HCT116 (cell line): ENCODE data around the gene PREB. TPM values are rescaled to one million over a fixed set of nuclear protein-coding genes. Genes with fewer than 3 reads are reported as not detected.

ENCODE experiments used
- ATAC-seq: fragments of 200-7000 bp; cut with Tn5 transposase; 2 replicates; pipeline ENCODE4 v1.9.1; 2020; ENCODE audit warnings: mild to moderate bottlenecking, moderate library complexity
- BruUV-seq: library from RNA; stranded (reverse); fragments of 400-500 nt; replicated peaks from 2 replicates; lab custom pipeline; 2021; lab: Mats Ljungman, UMichigan
- CTCF ChIA-PET: fragments of 300-600 bp; sonication (Branson Sonifier 250); formaldehyde crosslinking; loops from one replicate; lab custom pipeline; 2021; ENCODE audit warnings: antibody characterized with exemption; lab: Charles Lee
- POLR2A ChIA-PET: fragments of 300-600, 350-600 bp; sonication (Branson Sonifier 250); formaldehyde crosslinking; loops from one replicate; lab custom pipeline; 2021; ENCODE audit warnings: antibody characterized with exemption; lab: Charles Lee
- RAD21 ChIA-PET, 2 experiments: fragments of 300-600 bp; sonication (Branson Sonifier 250); formaldehyde crosslinking; loops; one replicate each; lab custom pipeline; 2023; ENCODE audit warnings: low total read pairs in 2 of 2; ENCODE audit not compliant: uncharacterized antibody in 2 of 2, unreplicated experiment in 2 of 2, low non-redundant PET in 1 of 2; lab: Charles Lee
- DNase-seq: peaks from one replicate; pipeline ENCODE4 v3.0.0-alpha.2; 2010; ENCODE audit warnings: low read depth, low spot score
- H2AFZ ChIP-seq: fragments of 200-600 bp; shearing (Covaris generic), sonication (generic); 2 replicates; pipeline ENCODE4 v1.6.1; 2017; ENCODE audit warnings: low read depth, mixed run types, mixed read lengths, antibody characterized with exemption, low read length; ENCODE audit not compliant: poor library complexity, severe bottlenecking
- H3K27ac ChIP-seq: 2 replicates; pipeline ENCODE4 v1.5.1; 2012; ENCODE audit warnings: low read depth, low read length
- H3K27me3 ChIP-seq: fragments of 200-600 bp; sonication (generic); 2 replicates; pipeline ENCODE4 v1.6.1; 2016; ENCODE audit warnings: mixed run types, low read length, mixed read lengths; ENCODE audit not compliant: insufficient read depth
- H3K36me3 ChIP-seq, 2 experiments: fragments of 200-500 bp in 1 of 2; fragments of 200-600 bp in 1 of 2; sonication (Bioruptor generic) in 1 of 2; sonication (generic) in 1 of 2; 2 replicates each; pipeline versions ENCODE4 v1.5.1 to v1.6.1; 2014 to 2016; ENCODE audit warnings: low read length in 2 of 2, inconsistent platforms in 1 of 2, mixed read lengths in 1 of 2, mixed run types in 1 of 2; ENCODE audit not compliant: insufficient read depth in 2 of 2, control insufficient read depth in 1 of 2
- H3K4me1 ChIP-seq, 2 experiments: fragments of 200-600 bp in 1 of 2; sonication (generic) in 1 of 2; 2 replicates each; pipeline versions ENCODE4 v1.5.1 to v1.6.1; 2012 to 2017; ENCODE audit warnings: low read length in 2 of 2, inconsistent platforms in 1 of 2, mild to moderate bottlenecking in 1 of 2, mixed read lengths in 1 of 2, mixed run types in 1 of 2, moderate library complexity in 1 of 2; ENCODE audit not compliant: insufficient read depth in 2 of 2, control insufficient read depth in 1 of 2
- H3K4me2 ChIP-seq: fragments of 200-600 bp; sonication (generic); 2 replicates; pipeline ENCODE4 v1.6.1; 2017; ENCODE audit warnings: mixed run types, low read length, mixed read lengths
- H3K4me3 ChIP-seq, 2 experiments: fragments of 200-600 bp in 1 of 2; sonication (generic) in 1 of 2; replicated peaks in 1 of 2; 2 replicates each; pipeline ENCODE4 v1.5.1; 2011 to 2016; ENCODE audit warnings: low read length in 2 of 2, control low read depth in 1 of 2, low read depth in 1 of 2, mild to moderate bottlenecking in 1 of 2, mixed read lengths in 1 of 2, mixed run types in 1 of 2
- H3K79me2 ChIP-seq: fragments of 200-600 bp; sonication (generic); 2 replicates; pipeline ENCODE4 v1.6.1; 2017; ENCODE audit warnings: mild to moderate bottlenecking, mixed run types, low read length, moderate library complexity, mixed read lengths; ENCODE audit not compliant: insufficient read depth
- H3K9ac ChIP-seq: fragments of 200-600 bp; sonication (generic); 2 replicates; pipeline ENCODE4 v1.6.1; 2016; ENCODE audit warnings: low read length, mixed read lengths
- H3K9me2 ChIP-seq: fragments of 200-600 bp; sonication (generic), shearing (Covaris generic); 2 replicates; pipeline ENCODE4 v1.6.1; 2017; ENCODE audit warnings: mixed run types, mild to moderate bottlenecking, moderate library complexity; ENCODE audit not compliant: insufficient read depth
- H3K9me3 ChIP-seq, 2 experiments: fragments of 200-500 bp in 1 of 2; fragments of 200-600 bp in 1 of 2; sonication (Bioruptor generic) in 1 of 2; sonication (generic) in 1 of 2; 2 replicates each; pipeline ENCODE4 v1.6.1; 2014 to 2017; ENCODE audit warnings: low read length in 2 of 2, mixed read lengths in 2 of 2, inconsistent platforms in 1 of 2, low read depth in 1 of 2, mild to moderate bottlenecking in 1 of 2, mixed run types in 1 of 2, moderate library complexity in 1 of 2; ENCODE audit not compliant: control insufficient read depth in 1 of 2, insufficient read depth in 1 of 2
- H4K20me1 ChIP-seq: fragments of 200-600 bp; sonication (generic), shearing (Covaris generic); 2 replicates; pipeline ENCODE4 v1.6.1; 2017; ENCODE audit warnings: mixed run types, mild to moderate bottlenecking, moderate library complexity; ENCODE audit not compliant: insufficient read depth
- POLR2AphosphoS5 ChIP-seq: IDR thresholded peaks from 2 replicates; pipeline ENCODE4 v1.6.1; 2011; ENCODE audit warnings: mild to moderate bottlenecking, low read depth, low read length, moderate library complexity
- intact Hi-C: fragments of 100-400 bp; cut with micrococcal nuclease; formaldehyde crosslinking; loops from 2 replicates; pipeline ENCODE4 v1.10.0; 2022
- total RNA-seq: library from RNA; stranded (reverse); gene quantifications from one replicate; pipeline ENCODE4 v1.2.1, GENCODE V29; 2021; ENCODE audit not compliant: unreplicated experiment
- TF ChIP-seq, protein P1 (sequence below), 3 experiments: fragments of 200-600 bp in 1 of 3; sonication (generic) in 1 of 3; IDR thresholded peaks in 2 of 3; conservative IDR thresholded peaks in 1 of 3; 2 replicates each; pipeline ENCODE4 v1.5.1; 2012 to 2017; ENCODE audit warnings: low read depth in 2 of 3, low read length in 2 of 3, antibody characterized with exemption in 1 of 3, borderline replicate concordance in 1 of 3, control low read depth in 1 of 3, mild to moderate bottlenecking in 1 of 3, mixed read lengths in 1 of 3, mixed run types in 1 of 3, moderate library complexity in 1 of 3; ENCODE audit not compliant: insufficient read depth in 1 of 3

PREB gene
- total RNA-seq, 1 experiment from 2014 or later, result 54.2 TPM

DNA sequence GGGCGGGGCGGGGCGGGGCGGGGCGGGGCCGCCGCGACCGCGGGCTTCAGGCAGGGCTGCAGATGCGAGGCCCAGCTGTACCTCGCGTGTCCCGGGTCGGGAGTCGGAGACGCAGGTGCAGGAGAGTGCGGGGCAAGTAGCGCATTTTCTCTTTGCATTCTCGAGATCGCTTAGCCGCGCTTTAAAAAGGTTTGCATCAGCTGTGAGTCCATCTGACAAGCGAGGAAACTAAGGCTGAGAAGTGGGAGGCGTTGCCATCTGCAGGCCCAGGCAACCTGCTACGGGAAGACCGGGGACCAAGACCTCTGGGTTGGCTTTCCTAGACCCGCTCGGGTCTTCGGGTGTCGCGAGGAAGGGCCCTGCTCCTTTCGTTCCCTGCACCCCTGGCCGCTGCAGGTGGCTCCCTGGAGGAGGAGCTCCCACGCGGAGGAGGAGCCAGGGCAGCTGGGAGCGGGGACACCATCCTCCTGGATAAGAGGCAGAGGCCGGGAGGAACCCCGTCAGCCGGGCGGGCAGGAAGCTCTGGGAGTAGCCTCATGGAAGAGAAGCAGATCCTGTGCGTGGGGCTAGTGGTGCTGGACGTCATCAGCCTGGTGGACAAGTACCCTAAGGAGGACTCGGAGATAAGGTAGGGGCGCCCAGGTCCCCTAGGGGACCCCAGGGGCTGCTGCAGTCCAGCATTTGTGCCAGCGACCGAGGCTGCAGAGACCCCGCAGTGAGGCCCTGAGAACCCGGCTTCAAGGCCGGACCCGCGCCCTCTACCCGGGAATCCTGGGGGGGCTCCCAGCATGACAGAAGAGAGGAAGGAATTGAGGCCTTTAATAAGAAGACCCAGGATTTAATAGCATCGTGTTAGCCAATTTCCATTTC, 47.5 kb downstream of the PREB start, which contains the start of gene KHK:
TSS of gene KHK (plus strand) at position 49 of the 870 bp plus-strand sequence. CDS start at position 537, 488 bp downstream.
- TF ChIP-seq, protein P1, sequence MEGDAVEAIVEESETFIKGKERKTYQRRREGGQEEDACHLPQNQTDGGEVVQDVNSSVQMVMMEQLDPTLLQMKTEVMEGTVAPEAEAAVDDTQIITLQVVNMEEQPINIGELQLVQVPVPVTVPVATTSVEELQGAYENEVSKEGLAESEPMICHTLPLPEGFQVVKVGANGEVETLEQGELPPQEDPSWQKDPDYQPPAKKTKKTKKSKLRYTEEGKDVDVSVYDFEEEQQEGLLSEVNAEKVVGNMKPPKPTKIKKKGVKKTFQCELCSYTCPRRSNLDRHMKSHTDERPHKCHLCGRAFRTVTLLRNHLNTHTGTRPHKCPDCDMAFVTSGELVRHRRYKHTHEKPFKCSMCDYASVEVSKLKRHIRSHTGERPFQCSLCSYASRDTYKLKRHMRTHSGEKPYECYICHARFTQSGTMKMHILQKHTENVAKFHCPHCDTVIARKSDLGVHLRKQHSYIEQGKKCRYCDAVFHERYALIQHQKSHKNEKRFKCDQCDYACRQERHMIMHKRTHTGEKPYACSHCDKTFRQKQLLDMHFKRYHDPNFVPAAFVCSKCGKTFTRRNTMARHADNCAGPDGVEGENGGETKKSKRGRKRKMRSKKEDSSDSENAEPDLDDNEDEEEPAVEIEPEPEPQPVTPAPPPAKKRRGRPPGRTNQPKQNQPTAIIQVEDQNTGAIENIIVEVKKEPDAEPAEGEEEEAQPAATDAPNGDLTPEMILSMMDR (IDR thresholded peaks at IDR 0.05 in 2 of 3, conservative IDR thresholded peaks at IDR 0.05 in 1 of 3; ENCODE audit: borderline replicate concordance in 1 of 3, insufficient read depth in 1 of 3, low read depth in 2 of 3, low read length in 2 of 3), result no peak
- 0 out of 2 replicates have a peak, but pooled peaks have one; percentile 0 for TF ChIP-seq POLR2AphosphoS5
- H3K36me3 ChIP-seq, result no peaks in the 10 kb centered on the region
- no peaks in the 10 kb centered on the region for H3K9me3 ChIP-seq
- peak within 1 kb of the TSS; percentile 77 for H3K27ac ChIP-seq
- BruUV-seq, result no TSS peak
- no peaks in the 10 kb centered on the region for H3K27me3 ChIP-seq
- no peak for DNase-seq
- H3K4me2 ChIP-seq, result peak within 1 kb of the TSS; percentile 98
- no peaks in the 10 kb centered on the region for H3K9me2 ChIP-seq
- POLR2A ChIA-PET, result interaction anchor here (0.7 to 1.0 kb wide), 2 partner anchors 20 to 36 kb away, joined by 3 read pairs; no protein-coding TSS in a partner anchor
- peaks cover 6 to 28% of the 10 kb centered on the region in 2 experiments for H3K4me1 ChIP-seq
- H3K9ac ChIP-seq, result peak within 1 kb of the TSS; percentile 79
- ATAC-seq, result peak; percentile 68
- CTCF ChIA-PET, result interaction anchor here (0.6 to 2.6 kb wide), 11 partner anchors 13 to 241 kb away, joined by 3 to 14 read pairs (median 4); partner anchors contain the start of gene OST4
- intact Hi-C loops, result loop anchor here (2.0 kb wide), 1 partner anchor 240 kb away; no protein-coding TSS in a partner anchor
- no peaks in the 10 kb centered on the region for H3K79me2 ChIP-seq
- no peaks in the 10 kb centered on the region for H4K20me1 ChIP-seq
- H3K4me3 ChIP-seq, result peak within 1 kb of the TSS; percentile 57 to 61
- RAD21 ChIA-PET, result no interaction called here
- peak within 1 kb of the TSS; percentile 70 for H2AFZ ChIP-seq
